ENCODE data around the gene HS1BP3.

DNA sequence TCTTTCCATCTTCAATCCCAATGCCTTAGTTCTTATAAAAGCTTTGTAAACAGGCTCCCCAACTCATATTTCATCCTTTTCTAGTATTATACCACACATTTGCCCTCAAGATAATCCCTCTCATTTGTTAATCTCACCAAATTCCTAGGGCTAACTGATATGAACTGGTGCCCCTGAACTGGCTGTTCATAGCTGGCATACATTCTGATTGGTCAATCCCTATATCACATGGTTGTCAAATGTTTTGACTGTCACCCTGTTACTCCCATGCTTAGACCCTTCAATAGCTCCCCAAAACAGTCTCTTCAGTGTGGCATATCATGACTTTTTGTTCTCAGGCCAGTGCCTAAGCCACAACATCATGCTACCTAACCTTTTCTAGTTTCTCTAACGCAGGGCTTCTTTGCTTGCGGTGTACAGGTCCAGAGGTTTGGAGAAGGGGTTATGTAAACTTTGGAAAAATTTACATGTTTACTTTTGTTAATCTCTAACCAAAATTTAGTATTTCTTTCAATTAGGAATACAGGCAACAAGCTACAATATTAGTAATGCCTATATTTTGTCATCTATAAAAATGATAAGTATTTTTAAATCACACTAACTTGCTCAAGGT lies 46.5 kb upstream of the HS1BP3 start:
- TF ChIP-seq, protein P1, sequence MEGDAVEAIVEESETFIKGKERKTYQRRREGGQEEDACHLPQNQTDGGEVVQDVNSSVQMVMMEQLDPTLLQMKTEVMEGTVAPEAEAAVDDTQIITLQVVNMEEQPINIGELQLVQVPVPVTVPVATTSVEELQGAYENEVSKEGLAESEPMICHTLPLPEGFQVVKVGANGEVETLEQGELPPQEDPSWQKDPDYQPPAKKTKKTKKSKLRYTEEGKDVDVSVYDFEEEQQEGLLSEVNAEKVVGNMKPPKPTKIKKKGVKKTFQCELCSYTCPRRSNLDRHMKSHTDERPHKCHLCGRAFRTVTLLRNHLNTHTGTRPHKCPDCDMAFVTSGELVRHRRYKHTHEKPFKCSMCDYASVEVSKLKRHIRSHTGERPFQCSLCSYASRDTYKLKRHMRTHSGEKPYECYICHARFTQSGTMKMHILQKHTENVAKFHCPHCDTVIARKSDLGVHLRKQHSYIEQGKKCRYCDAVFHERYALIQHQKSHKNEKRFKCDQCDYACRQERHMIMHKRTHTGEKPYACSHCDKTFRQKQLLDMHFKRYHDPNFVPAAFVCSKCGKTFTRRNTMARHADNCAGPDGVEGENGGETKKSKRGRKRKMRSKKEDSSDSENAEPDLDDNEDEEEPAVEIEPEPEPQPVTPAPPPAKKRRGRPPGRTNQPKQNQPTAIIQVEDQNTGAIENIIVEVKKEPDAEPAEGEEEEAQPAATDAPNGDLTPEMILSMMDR (IDR thresholded peaks at IDR 0.05; ENCODE audit: low read depth, low read length, poor library complexity, severe bottlenecking): no peak
- TF ChIP-seq EZH2phosphoT487 (IDR thresholded peaks at IDR 0.05; ENCODE audit: borderline replicate concordance, low read length): no peak

Data from DOHH2 (cell line).